ENCODE results near the gene SSH2. TPM values are rescaled to one million over a fixed set of nuclear protein-coding genes. Genes with fewer than 3 reads are reported as not detected.

SSH2 gene
- total and polyA plus RNA-seq, 9 of the 15 experiments (the other 6 are each of a cell fraction or from before 2014, with no cell fraction given) = 3.9 to 16.1 (median 10.2) TPM

GRCh38 chr17:29653995-29654714, 275.9 kb downstream of the SSH2 start (continued):
- TF ChIP-seq, protein P1, sequence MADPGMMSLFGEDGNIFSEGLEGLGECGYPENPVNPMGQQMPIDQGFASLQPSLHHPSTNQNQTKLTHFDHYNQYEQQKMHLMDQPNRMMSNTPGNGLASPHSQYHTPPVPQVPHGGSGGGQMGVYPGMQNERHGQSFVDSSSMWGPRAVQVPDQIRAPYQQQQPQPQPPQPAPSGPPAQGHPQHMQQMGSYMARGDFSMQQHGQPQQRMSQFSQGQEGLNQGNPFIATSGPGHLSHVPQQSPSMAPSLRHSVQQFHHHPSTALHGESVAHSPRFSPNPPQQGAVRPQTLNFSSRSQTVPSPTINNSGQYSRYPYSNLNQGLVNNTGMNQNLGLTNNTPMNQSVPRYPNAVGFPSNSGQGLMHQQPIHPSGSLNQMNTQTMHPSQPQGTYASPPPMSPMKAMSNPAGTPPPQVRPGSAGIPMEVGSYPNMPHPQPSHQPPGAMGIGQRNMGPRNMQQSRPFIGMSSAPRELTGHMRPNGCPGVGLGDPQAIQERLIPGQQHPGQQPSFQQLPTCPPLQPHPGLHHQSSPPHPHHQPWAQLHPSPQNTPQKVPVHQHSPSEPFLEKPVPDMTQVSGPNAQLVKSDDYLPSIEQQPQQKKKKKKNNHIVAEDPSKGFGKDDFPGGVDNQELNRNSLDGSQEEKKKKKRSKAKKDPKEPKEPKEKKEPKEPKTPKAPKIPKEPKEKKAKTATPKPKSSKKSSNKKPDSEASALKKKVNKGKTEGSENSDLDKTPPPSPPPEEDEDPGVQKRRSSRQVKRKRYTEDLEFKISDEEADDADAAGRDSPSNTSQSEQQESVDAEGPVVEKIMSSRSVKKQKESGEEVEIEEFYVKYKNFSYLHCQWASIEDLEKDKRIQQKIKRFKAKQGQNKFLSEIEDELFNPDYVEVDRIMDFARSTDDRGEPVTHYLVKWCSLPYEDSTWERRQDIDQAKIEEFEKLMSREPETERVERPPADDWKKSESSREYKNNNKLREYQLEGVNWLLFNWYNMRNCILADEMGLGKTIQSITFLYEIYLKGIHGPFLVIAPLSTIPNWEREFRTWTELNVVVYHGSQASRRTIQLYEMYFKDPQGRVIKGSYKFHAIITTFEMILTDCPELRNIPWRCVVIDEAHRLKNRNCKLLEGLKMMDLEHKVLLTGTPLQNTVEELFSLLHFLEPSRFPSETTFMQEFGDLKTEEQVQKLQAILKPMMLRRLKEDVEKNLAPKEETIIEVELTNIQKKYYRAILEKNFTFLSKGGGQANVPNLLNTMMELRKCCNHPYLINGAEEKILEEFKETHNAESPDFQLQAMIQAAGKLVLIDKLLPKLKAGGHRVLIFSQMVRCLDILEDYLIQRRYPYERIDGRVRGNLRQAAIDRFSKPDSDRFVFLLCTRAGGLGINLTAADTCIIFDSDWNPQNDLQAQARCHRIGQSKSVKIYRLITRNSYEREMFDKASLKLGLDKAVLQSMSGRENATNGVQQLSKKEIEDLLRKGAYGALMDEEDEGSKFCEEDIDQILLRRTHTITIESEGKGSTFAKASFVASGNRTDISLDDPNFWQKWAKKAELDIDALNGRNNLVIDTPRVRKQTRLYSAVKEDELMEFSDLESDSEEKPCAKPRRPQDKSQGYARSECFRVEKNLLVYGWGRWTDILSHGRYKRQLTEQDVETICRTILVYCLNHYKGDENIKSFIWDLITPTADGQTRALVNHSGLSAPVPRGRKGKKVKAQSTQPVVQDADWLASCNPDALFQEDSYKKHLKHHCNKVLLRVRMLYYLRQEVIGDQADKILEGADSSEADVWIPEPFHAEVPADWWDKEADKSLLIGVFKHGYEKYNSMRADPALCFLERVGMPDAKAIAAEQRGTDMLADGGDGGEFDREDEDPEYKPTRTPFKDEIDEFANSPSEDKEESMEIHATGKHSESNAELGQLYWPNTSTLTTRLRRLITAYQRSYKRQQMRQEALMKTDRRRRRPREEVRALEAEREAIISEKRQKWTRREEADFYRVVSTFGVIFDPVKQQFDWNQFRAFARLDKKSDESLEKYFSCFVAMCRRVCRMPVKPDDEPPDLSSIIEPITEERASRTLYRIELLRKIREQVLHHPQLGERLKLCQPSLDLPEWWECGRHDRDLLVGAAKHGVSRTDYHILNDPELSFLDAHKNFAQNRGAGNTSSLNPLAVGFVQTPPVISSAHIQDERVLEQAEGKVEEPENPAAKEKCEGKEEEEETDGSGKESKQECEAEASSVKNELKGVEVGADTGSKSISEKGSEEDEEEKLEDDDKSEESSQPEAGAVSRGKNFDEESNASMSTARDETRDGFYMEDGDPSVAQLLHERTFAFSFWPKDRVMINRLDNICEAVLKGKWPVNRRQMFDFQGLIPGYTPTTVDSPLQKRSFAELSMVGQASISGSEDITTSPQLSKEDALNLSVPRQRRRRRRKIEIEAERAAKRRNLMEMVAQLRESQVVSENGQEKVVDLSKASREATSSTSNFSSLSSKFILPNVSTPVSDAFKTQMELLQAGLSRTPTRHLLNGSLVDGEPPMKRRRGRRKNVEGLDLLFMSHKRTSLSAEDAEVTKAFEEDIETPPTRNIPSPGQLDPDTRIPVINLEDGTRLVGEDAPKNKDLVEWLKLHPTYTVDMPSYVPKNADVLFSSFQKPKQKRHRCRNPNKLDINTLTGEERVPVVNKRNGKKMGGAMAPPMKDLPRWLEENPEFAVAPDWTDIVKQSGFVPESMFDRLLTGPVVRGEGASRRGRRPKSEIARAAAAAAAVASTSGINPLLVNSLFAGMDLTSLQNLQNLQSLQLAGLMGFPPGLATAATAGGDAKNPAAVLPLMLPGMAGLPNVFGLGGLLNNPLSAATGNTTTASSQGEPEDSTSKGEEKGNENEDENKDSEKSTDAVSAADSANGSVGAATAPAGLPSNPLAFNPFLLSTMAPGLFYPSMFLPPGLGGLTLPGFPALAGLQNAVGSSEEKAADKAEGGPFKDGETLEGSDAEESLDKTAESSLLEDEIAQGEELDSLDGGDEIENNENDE (IDR thresholded peaks at IDR 0.05; ENCODE audit: low read depth, low read length) = no peak
- TF ChIP-seq SMAD2 (IDR thresholded peaks at IDR 0.05; ENCODE audit: low read depth, low read length) (no peak), NFE2L1 (tag; IDR thresholded peaks at IDR 0.05; ENCODE audit: borderline replicate concordance, low read depth) (no peak), ZNF57 (CRISPR knock-in tag; IDR thresholded peaks at IDR 0.05) (no peak), DPF2 (IDR thresholded peaks at IDR 0.05) (peak; percentile 93), CBX5 (IDR thresholded peaks at IDR 0.05; ENCODE audit: borderline replicate concordance, low read depth) (no peak), ARNT (IDR thresholded peaks at IDR 0.05) (no peak)
- TF ChIP-seq, protein P2, sequence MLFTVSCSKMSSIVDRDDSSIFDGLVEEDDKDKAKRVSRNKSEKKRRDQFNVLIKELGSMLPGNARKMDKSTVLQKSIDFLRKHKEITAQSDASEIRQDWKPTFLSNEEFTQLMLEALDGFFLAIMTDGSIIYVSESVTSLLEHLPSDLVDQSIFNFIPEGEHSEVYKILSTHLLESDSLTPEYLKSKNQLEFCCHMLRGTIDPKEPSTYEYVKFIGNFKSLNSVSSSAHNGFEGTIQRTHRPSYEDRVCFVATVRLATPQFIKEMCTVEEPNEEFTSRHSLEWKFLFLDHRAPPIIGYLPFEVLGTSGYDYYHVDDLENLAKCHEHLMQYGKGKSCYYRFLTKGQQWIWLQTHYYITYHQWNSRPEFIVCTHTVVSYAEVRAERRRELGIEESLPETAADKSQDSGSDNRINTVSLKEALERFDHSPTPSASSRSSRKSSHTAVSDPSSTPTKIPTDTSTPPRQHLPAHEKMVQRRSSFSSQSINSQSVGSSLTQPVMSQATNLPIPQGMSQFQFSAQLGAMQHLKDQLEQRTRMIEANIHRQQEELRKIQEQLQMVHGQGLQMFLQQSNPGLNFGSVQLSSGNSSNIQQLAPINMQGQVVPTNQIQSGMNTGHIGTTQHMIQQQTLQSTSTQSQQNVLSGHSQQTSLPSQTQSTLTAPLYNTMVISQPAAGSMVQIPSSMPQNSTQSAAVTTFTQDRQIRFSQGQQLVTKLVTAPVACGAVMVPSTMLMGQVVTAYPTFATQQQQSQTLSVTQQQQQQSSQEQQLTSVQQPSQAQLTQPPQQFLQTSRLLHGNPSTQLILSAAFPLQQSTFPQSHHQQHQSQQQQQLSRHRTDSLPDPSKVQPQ (CRISPR knock-in tag; IDR thresholded peaks at IDR 0.05; ENCODE audit: borderline replicate concordance) = no peak
